Measurements from ENCODE around the gene NAP1L5.

The NAP1L5 gene

DNA sequence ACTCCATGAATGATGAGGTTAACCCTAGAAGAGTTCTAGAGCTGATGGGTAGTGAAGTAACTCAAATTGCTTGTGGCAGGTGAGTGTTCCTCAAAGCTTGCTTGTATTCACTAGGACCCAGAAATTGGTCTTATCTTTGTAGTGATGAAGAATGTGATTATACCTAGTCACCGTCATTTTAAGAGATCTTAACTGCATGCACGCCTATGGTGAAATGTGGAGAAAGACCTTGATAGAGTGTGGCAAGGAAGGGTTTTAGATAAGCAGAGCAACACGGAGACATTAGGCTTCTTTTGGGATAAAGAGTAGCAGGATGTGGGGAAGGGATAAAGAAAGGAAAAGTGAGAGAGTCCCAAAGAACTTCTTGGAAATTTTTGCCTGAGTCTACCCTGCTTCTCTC is 42.4 kb downstream of the NAP1L5 start:
- H3K4me3 ChIP-seq (ENCODE audit: low read length): no peak overlapping the region
- DNase-seq (ENCODE audit: low read depth): no peak
- TF ChIP-seq, protein P1, sequence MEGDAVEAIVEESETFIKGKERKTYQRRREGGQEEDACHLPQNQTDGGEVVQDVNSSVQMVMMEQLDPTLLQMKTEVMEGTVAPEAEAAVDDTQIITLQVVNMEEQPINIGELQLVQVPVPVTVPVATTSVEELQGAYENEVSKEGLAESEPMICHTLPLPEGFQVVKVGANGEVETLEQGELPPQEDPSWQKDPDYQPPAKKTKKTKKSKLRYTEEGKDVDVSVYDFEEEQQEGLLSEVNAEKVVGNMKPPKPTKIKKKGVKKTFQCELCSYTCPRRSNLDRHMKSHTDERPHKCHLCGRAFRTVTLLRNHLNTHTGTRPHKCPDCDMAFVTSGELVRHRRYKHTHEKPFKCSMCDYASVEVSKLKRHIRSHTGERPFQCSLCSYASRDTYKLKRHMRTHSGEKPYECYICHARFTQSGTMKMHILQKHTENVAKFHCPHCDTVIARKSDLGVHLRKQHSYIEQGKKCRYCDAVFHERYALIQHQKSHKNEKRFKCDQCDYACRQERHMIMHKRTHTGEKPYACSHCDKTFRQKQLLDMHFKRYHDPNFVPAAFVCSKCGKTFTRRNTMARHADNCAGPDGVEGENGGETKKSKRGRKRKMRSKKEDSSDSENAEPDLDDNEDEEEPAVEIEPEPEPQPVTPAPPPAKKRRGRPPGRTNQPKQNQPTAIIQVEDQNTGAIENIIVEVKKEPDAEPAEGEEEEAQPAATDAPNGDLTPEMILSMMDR (conservative IDR thresholded peaks at IDR 0.05; ENCODE audit: low read depth, low read length): no peak

DNA sequence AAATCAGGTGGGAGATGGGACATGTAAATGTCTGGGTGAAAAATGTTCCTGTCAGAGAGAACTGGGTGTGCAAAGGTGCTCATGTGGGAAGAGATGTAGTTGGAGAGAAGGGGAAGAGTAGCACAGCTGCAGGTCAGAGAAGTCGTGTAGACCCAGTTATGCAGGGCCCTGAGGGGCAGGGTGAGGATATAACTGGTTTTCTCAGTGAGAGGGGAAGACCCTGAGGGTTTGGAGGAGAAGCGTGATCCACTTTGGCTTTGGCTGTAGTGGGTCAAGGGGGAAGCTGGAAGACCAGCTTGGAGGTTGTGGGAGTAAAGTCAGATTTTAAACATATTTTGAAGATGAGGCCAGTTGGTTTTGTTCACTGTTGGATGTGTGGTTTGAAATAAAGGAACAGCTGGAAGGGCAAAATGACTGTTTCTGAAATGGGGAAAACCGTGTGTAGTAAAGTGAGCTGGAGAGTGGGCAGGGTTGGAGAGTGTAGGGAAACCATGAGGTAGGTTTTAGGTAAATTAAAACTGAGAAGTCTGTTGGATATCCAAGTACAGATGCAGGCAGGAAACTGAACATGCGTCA is 44.2 kb downstream of the NAP1L5 start:
- TF ChIP-seq, protein P1 (conservative IDR thresholded peaks at IDR 0.05; ENCODE audit: low read depth, low read length): no peak
- DNase-seq (ENCODE audit: low read depth): no peak
- H3K4me3 ChIP-seq (ENCODE audit: low read length): no peak overlapping the region

DNA sequence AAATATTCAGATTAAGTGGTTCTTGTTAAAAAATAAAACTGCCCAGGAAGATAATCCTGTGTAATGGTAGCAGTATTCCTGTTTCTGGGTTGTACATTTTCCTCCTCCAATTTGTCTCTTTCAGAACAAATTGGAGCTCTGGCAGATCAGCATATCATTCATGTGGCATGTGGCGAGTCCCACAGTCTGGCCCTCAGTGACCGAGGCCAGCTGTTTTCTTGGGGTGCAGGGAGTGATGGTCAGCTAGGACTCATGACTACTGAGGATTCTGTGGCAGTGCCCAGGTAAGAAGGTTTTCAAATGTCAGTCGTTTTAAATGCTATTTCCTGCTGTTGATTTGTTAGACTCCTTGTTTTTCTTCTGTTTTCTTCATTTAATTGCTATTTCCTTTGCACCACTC is 47.9 kb downstream of the NAP1L5 start:
- no peak for DNase-seq (ENCODE audit: low read depth)
- H3K4me3 ChIP-seq (ENCODE audit: low read length): no peak overlapping the region
- TF ChIP-seq, protein P1 (conservative IDR thresholded peaks at IDR 0.05; ENCODE audit: low read depth, low read length): no peak

DNA sequence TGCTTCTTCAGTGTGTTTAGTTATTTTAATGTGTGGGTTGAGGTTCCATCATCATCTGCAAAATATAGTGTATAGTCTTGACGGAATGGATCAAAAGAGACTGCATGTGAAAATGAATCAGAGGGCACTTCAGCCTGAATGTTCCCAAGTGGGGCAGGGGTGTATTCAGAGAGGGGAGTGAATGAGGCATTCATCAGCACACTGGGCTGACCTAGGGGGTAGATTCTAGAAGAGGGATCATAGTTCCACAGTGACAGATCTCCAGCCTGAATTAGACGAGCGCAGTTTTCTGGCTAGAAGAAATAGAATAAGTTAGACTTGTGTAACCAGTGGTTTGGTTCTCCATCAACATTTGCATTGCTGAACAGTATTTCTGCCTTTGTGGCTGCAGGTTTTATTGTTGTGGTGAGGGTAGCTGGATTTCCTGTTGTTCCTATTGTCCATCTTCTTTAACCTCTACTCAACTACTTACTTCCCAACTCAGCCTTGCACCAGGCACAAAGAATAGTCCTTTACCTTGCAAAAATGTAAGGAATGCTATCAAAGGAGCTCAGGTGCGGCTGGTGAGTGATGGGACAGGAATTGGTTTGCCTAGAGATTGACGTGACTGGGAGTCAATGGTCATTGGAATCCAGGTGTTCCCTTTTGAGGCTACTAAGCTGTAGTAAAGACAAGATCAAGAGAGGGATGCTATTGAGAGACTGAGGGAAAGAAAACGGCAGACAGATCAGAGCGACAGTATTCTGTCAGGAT is 50.9 kb downstream of the NAP1L5 start:
- DNase-seq (ENCODE audit: low read depth): no peak
- H3K4me3 ChIP-seq (ENCODE audit: low read length): no peak overlapping the region
- TF ChIP-seq, protein P1 (conservative IDR thresholded peaks at IDR 0.05; ENCODE audit: low read depth, low read length): no peak

DNA sequence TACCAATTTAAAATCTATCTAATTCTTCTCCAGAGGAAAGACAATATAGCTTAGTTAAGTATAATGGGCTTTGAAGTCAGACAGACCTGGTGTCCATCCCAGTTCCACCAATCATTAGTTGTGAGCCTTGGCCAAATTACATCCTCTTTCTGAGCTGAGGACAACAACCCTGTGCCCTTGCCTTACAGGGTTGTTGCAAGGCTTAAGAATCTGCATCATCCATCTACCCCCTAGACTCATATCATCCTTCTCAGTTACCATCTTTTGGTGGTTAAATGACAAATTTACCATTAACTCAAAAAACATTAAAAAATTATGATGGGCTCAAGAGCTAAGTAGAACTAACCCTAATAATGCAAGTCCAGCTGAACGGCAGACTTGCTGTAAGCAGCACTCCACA is 51.6 kb downstream of the NAP1L5 start:
- DNase-seq (ENCODE audit: low read depth): no peak
- no peak overlapping the region for H3K4me3 ChIP-seq (ENCODE audit: low read length)
- TF ChIP-seq, protein P1 (conservative IDR thresholded peaks at IDR 0.05; ENCODE audit: low read depth, low read length): no peak

Measured in retinal pigment epithelial cell (primary cell).